Right atrium auricular region (tissue), 2 donors: ENCODE results near the gene CACNA2D1. TPM values are rescaled to one million over a fixed set of nuclear protein-coding genes. Genes with fewer than 3 reads are reported as not detected.

Experiments used
- DNase-seq: peaks from one replicate; pipeline ENCODE4 v3.0.0-alpha.2; 2019; ENCODE audit warnings: low spot score
- H3K27ac ChIP-seq, 2 donors: fragments of 200-600 bp; sonication (generic); 1 replicate in 1 of 2; 2 replicates in 1 of 2; pipeline ENCODE4 v1.5.1; 2016 to 2019
- H3K27me3 ChIP-seq, 2 donors: fragments of 200-600 bp; sonication (generic); one replicate each; pipeline versions ENCODE4 v1.5.1 to v1.6.0; 2017 to 2019
- H3K36me3 ChIP-seq: fragments of 200-600 bp; sonication (generic); one replicate; pipeline ENCODE4 v1.5.1; 2016
- H3K4me1 ChIP-seq, 2 donors: fragments of 200-600 bp; sonication (generic); one replicate each; pipeline versions ENCODE4 v1.5.1 to v1.6.0; 2017 to 2019
- H3K4me3 ChIP-seq, 2 donors: fragments of 200-600 bp; sonication (generic); 1 replicate in 1 of 2; 2 replicates in 1 of 2; pipeline ENCODE4 v1.5.1; 2017 to 2019; ENCODE audit warnings: mild to moderate bottlenecking in 1 of 2, moderate library complexity in 1 of 2
- H3K9me3 ChIP-seq, 2 donors: fragments of 200-600 bp; sonication (generic); one replicate each; pipeline ENCODE4 v1.5.1; 2019
- total RNA-seq, 2 donors: library from RNA; depleted of rRNA; stranded (reverse); fragments of >200 nt; gene quantifications; one replicate each; pipeline ENCODE4 v1.1.0, GENCODE V29; 2016
- TF ChIP-seq, protein P1 (sequence below), 2 donors: fragments of 200-600 bp; sonication (generic); IDR thresholded peaks; one replicate each; pipeline ENCODE4 v1.5.1; 2019; ENCODE audit warnings: antibody characterized with exemption in 2 of 2

The CACNA2D1 gene
- total RNA-seq, 2 donors from 2014 or later: 31.5 to 54.5 TPM

DNA sequence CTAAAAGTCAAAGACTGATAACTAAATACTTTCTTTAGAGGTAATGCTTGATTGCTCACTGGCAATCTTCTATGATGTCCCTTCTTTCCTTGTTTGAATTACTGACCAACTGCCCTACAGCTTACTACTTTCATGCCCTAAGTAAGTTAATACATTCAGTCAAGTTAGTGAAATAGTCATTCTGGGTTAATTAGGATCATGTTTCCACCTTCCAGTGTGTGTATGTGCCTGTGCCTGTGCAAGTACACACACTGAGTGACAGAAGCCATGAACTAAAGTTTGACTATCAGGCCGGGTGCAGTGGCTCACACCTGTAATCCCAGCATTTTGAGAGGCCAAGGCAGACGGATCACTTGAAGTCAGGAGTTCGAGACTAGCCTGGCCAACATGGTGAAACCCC lies 187.9 kb downstream of the CACNA2D1 start:
- TF ChIP-seq, protein P1, sequence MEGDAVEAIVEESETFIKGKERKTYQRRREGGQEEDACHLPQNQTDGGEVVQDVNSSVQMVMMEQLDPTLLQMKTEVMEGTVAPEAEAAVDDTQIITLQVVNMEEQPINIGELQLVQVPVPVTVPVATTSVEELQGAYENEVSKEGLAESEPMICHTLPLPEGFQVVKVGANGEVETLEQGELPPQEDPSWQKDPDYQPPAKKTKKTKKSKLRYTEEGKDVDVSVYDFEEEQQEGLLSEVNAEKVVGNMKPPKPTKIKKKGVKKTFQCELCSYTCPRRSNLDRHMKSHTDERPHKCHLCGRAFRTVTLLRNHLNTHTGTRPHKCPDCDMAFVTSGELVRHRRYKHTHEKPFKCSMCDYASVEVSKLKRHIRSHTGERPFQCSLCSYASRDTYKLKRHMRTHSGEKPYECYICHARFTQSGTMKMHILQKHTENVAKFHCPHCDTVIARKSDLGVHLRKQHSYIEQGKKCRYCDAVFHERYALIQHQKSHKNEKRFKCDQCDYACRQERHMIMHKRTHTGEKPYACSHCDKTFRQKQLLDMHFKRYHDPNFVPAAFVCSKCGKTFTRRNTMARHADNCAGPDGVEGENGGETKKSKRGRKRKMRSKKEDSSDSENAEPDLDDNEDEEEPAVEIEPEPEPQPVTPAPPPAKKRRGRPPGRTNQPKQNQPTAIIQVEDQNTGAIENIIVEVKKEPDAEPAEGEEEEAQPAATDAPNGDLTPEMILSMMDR (IDR thresholded peaks at IDR 0.05): no peak
- no peaks in the 10 kb centered on the region for H3K9me3 ChIP-seq

DNA sequence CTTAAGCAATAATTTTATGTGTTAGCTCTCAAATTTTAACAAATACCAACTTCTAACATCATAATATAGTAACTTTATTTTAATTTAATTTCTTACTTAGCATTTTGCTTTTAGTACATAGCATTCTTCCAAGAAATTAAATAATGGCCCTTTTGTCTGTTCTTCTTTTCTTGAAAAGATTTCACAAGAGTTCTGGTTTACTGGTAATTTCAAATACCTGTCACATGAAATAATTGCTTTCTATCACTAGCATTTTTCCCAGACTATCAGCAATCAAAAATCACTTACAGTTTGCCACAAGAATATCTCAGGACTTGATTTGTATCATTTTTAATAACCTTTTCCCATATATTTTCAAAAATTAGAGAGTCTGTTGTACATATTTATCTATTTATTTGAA lies 193.0 kb downstream of the CACNA2D1 start:
- no peak overlapping the region for H3K27ac ChIP-seq
- no peaks in the 10 kb centered on the region for H3K27me3 ChIP-seq

More for the DNA sequence above, 187.9 kb downstream of the CACNA2D1 start:
- Histone ChIP-seq H3K27me3 (no peaks in the 10 kb centered on the region), H3K27ac (no peak overlapping the region), H3K4me1 (no peaks in the 10 kb centered on the region), H3K4me3 (no peak overlapping the region), H3K36me3 (no peaks in the 10 kb centered on the region)
- DNase-seq: no peak

DNA sequence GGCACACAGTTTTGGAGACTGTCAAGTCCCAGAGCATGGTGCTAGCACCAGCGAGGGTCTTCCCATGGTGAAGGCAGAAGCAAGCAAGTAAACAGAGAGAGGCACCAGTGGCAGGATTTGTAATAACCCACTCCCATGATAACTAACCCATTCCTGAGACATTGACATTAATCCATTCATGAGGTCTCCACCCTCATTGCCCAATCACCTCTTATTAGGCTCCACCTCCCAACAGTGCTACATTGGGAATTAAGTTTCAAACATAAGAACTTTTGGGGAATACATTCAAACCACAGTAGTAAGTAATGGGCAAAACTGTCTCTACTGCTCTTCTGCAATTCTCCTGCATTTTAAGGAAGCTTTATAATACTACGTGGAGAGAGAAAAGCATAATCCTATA lies 193.6 kb downstream of the CACNA2D1 start:
- H3K4me1 ChIP-seq: no peaks in the 10 kb centered on the region
- no peak for DNase-seq
- H3K36me3 ChIP-seq: no peaks in the 10 kb centered on the region
- no peak overlapping the region for H3K27ac ChIP-seq
- TF ChIP-seq, protein P1 (IDR thresholded peaks at IDR 0.05): no peak
- no peaks in the 10 kb centered on the region for H3K27me3 ChIP-seq
- H3K4me3 ChIP-seq: no peak overlapping the region
- no peaks in the 10 kb centered on the region for H3K9me3 ChIP-seq

More for the DNA sequence above, 193.0 kb downstream of the CACNA2D1 start:
- no peaks in the 10 kb centered on the region for H3K9me3 ChIP-seq
- TF ChIP-seq, protein P1 (IDR thresholded peaks at IDR 0.05): no peak
- H3K36me3 ChIP-seq: no peaks in the 10 kb centered on the region
- no peaks in the 10 kb centered on the region for H3K4me1 ChIP-seq
- H3K4me3 ChIP-seq: no peak overlapping the region
- no peak for DNase-seq

GRCh38 chr7:82247814-82248433 lies 195.7 kb downstream of the CACNA2D1 start:
- no peaks in the 10 kb centered on the region for H3K27me3 ChIP-seq
- H3K4me3 ChIP-seq: no peak overlapping the region
- TF ChIP-seq, protein P1 (IDR thresholded peaks at IDR 0.05): peak in 1 of 2 donors; percentile 64
- H3K36me3 ChIP-seq: no peaks in the 10 kb centered on the region
- no peaks in the 10 kb centered on the region for H3K9me3 ChIP-seq
- no peak overlapping the region for H3K27ac ChIP-seq
- no peak for DNase-seq
- H3K4me1 ChIP-seq: no peaks in the 10 kb centered on the region

GRCh38 chr7:82244947-82245517 lies 198.5 kb downstream of the CACNA2D1 start:
- no peak overlapping the region for H3K27ac ChIP-seq
- TF ChIP-seq, protein P1 (IDR thresholded peaks at IDR 0.05): no peak
- no peak overlapping the region for H3K4me3 ChIP-seq
- no peaks in the 10 kb centered on the region for H3K9me3 ChIP-seq
- H3K4me1 ChIP-seq: no peaks in the 10 kb centered on the region
- no peaks in the 10 kb centered on the region for H3K27me3 ChIP-seq
- no peaks in the 10 kb centered on the region for H3K36me3 ChIP-seq
- no peak for DNase-seq
